Fibroblast of skin of left biceps (primary cell): ENCODE results near the gene LRRN3.

ENCODE experiments used
- DNase-seq, 2 experiments: peaks; one replicate each; pipeline ENCODE4 v3.0.0-alpha.2; 2013; ENCODE audit warnings: low read depth in 2 of 2

Gene LRRN3

DNA sequence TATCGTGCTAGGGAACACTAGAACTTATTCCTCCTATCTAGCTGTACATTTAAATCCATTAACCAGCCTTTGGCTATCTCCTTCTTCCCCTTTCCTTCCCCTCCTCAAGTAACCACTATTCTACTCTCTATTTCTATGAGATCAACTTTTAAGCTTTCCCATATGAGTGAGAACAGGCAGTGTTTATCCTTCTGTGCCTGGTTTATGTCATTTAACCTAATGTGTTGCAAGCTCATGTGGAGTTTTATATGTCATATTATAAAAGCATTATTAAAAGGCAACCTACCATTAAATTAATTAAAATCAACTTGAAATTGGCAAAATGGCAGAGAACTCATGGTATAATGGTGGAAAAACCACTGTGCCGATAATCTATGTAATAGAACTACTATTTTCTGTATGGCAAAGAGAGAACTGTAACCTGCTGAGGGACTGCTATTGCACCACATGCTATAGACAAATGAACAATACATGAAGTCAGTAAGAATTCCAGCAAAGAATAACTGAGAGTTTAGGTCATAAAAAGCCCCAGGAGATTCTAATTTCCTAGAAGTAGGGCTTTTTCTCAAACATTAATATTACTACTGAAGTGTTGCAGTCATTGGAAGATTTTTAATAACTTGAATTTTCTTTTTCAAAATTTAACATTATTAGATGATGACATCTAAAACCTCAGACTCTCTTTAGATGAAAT, 81.8 kb downstream of the LRRN3 start:
- DNase-seq: no peak

DNA sequence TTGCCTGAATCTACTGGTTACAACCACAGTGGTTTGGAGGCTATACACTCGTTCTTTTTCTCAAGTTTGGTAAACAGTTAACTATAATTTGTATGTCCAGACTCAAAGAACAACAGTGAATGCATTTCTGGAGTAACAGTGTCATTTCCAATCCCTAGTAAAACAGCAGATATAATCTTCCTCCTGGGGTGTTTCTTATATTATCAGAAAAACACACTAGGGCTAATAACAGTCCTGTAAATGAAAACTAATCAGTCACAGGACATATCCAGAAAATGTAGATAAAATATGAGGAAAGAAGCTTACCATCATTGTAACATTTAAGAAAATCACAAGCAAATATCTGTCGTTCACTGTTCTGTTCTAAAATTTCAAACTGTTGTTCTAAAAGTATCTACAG, 82.6 kb downstream of the LRRN3 start:
- DNase-seq: no peak

DNA sequence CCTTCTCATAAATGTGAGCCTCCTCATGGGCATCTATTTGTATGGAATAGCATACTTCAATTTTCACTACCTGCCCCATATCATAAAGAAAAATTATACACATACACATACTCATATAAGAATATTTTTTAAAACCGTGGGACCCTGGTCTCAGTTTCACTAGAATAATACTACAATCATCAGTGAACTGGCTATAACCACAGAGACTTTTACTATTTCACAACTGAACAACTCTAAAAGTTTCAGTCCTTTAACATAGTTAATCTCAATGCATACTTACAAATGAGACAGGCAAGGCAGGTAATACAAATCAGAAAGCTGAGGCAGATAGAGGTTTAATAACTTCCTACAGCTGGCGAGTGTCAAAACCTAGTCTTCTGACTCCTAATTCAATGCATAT, 83.1 kb downstream of the LRRN3 start:
- no peak for DNase-seq

DNA sequence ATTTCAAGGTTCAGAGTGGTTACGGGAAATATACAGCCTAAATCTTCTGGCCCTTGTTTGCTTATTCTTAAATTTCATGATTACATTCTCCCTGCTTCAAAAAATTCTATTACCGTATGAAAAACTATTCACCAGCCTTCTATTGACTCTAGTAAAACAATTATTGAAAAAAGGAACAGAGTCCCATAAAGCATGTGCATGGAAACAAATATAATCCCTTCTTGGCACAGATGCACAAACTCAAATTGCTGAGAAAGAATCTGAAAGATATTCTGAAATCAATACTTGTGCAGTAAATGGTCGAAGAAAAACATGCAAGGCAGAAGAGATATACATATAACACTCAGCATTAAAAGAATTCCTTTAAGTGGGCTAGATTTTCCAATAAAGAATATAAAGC, 83.6 kb downstream of the LRRN3 start:
- DNase-seq: no peak
